Right lobe of liver (tissue), 6 donors: ENCODE results near the gene DSCAM. TPM values are rescaled to one million over a fixed set of nuclear protein-coding genes. Genes with fewer than 3 reads are reported as not detected.

Experiments
- ATAC-seq, 4 donors: fragments of 200-7000 bp; cut with Tn5 transposase; one replicate each; pipeline ENCODE4 v1.9.1; 2020; ENCODE audit warnings: mild to moderate bottlenecking in 4 of 4, moderate library complexity in 4 of 4
- DNase-seq, 3 donors: peaks; one replicate each; pipeline ENCODE4 v3.0.0-alpha.2; 2020
- H3K27ac ChIP-seq, 3 donors: fragments of 200-600 bp; one replicate each; pipeline ENCODE4 v1.8.0; 2022
- H3K27me3 ChIP-seq, 2 donors: fragments of 200-600 bp; one replicate each; pipeline ENCODE4 v1.8.0; 2022
- H3K36me3 ChIP-seq, 4 donors: fragments of 200-600 bp; sonication (generic) in 1 of 4; one replicate each; pipeline versions ENCODE4 v1.5.1 to v1.8.0; 2017 to 2022; ENCODE audit warnings: control low read depth in 1 of 4
- H3K4me1 ChIP-seq, 4 donors: fragments of 200-600 bp; sonication (generic) in 1 of 4; one replicate each; pipeline versions ENCODE4 v1.5.1 to v1.8.0; 2017 to 2022; ENCODE audit warnings: control low read depth in 1 of 4
- H3K4me3 ChIP-seq, 3 donors: fragments of 200-600 bp; one replicate each; pipeline ENCODE4 v1.8.0; 2022
- H3K9me3 ChIP-seq, 4 donors: fragments of 200-600 bp; sonication (generic) in 1 of 4; one replicate each; pipeline versions ENCODE4 v1.5.1 to v1.8.0; 2017 to 2022; ENCODE audit warnings: control low read depth in 1 of 4
- CTCF ChIP-seq, 4 donors: fragments of 200-600 bp in 3 of 4; fragments of 450-650 bp in 1 of 4; IDR thresholded peaks; one replicate each; pipeline versions ENCODE4 v1.5.1 to v1.8.0; 2016 to 2022; ENCODE audit warnings: antibody characterized with exemption in 4 of 4, mild to moderate bottlenecking in 2 of 4
- POLR2A ChIP-seq: fragments of 450-650 bp; IDR thresholded peaks from one replicate; pipeline ENCODE4 v1.6.1; 2017; ENCODE audit warnings: antibody characterized with exemption, mild to moderate bottlenecking
- WGBS: methylation state at CpG from one replicate; pipeline ENCODE4 v1.1.6; 2018; ENCODE audit warnings: low coverage, low lambda C conversion rate; ENCODE audit not compliant: insufficient coverage; ENCODE audit errors: missing lambda C conversion rate; 5-methylcytosine and 5-hydroxymethylcytosine counted together
- intact Hi-C, 2 donors: fragments of 100-400 bp; cut with DNase I; formaldehyde crosslinking; loops; one replicate each; pipeline versions ENCODE4 v1.11.2 to v1.14.1; 2022
- total RNA-seq, 6 experiments: library from RNA; depleted of rRNA in 2 of 6; stranded (reverse); fragments of >200 nt in 2 of 6; fragmentation: NEBNext Ultra II Directional in 3 of 6; extraction: Animal tissue kit (Norgen Biotek cat#: 25700) in 3 of 6; gene quantifications; one replicate each; pipeline versions ENCODE4 v1.1.0 to v1.2.4, GENCODE V29; 2016 to 2023
- donor health status: DM: no; HTN: yes; CAD: no.
- donor health status: DM: no; HTN: no; CAD: no.
- donor health status: DM: no; HTN: no; CAD: no.
- donor health status: DM: no; HTN: yes; CAD: no.
- donor health status: DM: no; HTN: yes; CAD: no.

Gene DSCAM
- total RNA-seq, 6 experiments from 2014 or later = 0.04 to 0.16 (median 0.06) TPM; not detected in 2

GRCh38 chr21:40685141-40685540 lies 161.8 kb downstream of the DSCAM start:
- intact Hi-C loops = no loop called here
- no peak for DNase-seq
- no peaks in the 10 kb centered on the region for H3K4me1 ChIP-seq
- H3K27me3 ChIP-seq = no peaks in the 10 kb centered on the region
- H3K9me3 ChIP-seq = no peaks in the 10 kb centered on the region
- no peaks in the 10 kb centered on the region for H3K36me3 ChIP-seq
- H3K4me3 ChIP-seq = no peak overlapping the region
- H3K27ac ChIP-seq = no peak overlapping the region
- TF ChIP-seq CTCF (IDR thresholded peaks at IDR 0.05) = no peak
- TF ChIP-seq POLR2A = no peak
- WGBS = 59% methylated on average over 3 of the region's 3 CpGs
- no peak for ATAC-seq

DNA sequence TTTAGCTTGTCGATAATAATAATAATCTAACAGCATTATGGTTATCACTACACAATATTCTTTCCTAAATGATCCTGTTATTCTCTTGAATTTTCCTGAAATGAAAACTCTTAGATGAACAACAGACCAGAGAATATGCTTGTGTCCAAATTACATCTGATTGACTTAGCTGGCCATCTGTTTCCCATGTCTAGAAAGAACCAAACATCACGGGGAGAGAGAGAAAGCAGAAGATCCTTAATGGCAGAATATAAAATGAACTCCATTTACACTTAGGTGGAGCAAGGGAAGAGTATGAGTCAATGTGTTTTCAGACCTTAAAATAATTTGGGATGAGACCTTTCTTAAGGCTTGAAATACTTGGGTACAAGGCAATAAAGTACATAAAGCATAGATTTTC lies 162.2 kb downstream of the DSCAM start:
- DNase-seq = no peak
- intact Hi-C loops = no loop called here
- Histone ChIP-seq H3K36me3 (no peaks in the 10 kb centered on the region), H3K27me3 (no peaks in the 10 kb centered on the region), H3K4me1 (no peaks in the 10 kb centered on the region), H3K27ac (no peak overlapping the region), H3K9me3 (no peaks in the 10 kb centered on the region), H3K4me3 (no peak overlapping the region)
- TF ChIP-seq POLR2A (no peak), CTCF (IDR thresholded peaks at IDR 0.05) (no peak)
- 60% methylated on average over 2 of the region's 2 CpGs for WGBS
- no peak for ATAC-seq

- H3K9me3 ChIP-seq = no peaks in the 10 kb centered on the region
- no peak overlapping the region for H3K27ac ChIP-seq
- H3K36me3 ChIP-seq = no peaks in the 10 kb centered on the region
- H3K4me3 ChIP-seq = no peak overlapping the region
- 89% methylated on average over 1 of the region's 5 CpGs for WGBS
- H3K4me1 ChIP-seq = no peaks in the 10 kb centered on the region
- H3K27me3 ChIP-seq = no peaks in the 10 kb centered on the region
- TF ChIP-seq CTCF (IDR thresholded peaks at IDR 0.05) (no peak), POLR2A (no peak)
- no peak for ATAC-seq
- no peak for DNase-seq
- intact Hi-C loops = no loop called here
These were observed 163.6 kb downstream of the DSCAM start for GRCh38 chr21:40683349-40683748.

DNA sequence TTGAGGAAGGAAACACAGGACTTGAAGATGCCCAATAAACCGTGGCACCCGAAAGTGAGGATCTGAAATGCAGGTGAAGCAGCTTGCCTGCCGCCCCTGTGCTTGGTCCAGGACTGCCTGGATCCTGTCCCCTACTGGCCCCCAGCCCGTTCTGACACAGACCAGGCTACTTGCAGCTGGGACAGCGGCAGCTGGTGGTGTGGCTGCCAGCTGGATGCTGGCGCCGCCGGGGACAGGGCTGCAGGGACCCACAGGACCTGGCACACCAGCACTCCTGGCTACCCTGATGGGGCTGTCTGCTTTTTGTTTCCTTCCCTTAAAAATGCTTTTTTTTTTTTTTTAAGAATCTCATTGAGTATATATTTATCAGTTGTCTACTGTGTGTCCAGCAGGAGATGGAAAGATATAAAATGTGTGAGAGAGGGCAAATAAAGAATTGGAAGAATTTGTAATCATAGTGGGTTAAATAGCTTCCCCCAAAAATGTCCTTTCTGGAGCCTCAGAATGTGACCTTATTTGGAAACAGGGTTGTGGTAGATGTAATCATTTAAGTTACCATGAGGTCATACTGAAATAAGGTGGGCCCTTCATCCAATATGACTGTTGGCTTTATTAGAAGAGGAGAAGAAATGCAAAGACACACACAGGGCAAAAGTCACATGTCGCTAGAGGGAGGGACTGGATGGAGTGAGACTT lies 165.6 kb downstream of the DSCAM start:
- no peaks in the 10 kb centered on the region for H3K36me3 ChIP-seq
- 48% methylated on average over 5 of the region's 9 CpGs for WGBS
- H3K27ac ChIP-seq = no peak overlapping the region
- H3K4me3 ChIP-seq = no peak overlapping the region
- TF ChIP-seq CTCF (IDR thresholded peaks at IDR 0.05) (no peak), POLR2A (no peak)
- no peaks in the 10 kb centered on the region for H3K27me3 ChIP-seq
- no peaks in the 10 kb centered on the region for H3K4me1 ChIP-seq
- intact Hi-C loops = no loop called here
- DNase-seq (no peak), ATAC-seq (no peak)
- no peaks in the 10 kb centered on the region for H3K9me3 ChIP-seq
